GM21528 (cell line): ENCODE results near the gene TBX20.
"Not testable (repeated sequence)": the region's sequence is repeated elsewhere in the genome, so short reads cannot be mapped to it uniquely, and the experiment has no call there.

Experiments used
- ATAC-seq: cut with Tn5 transposase; IDR thresholded peaks from one replicate; pipeline ENCODE4 v1.9.1; 2021; ENCODE audit warnings: mild to moderate bottlenecking, moderate library complexity; ENCODE audit not compliant: unreplicated experiment, low FRiP score

TBX20 gene

DNA sequence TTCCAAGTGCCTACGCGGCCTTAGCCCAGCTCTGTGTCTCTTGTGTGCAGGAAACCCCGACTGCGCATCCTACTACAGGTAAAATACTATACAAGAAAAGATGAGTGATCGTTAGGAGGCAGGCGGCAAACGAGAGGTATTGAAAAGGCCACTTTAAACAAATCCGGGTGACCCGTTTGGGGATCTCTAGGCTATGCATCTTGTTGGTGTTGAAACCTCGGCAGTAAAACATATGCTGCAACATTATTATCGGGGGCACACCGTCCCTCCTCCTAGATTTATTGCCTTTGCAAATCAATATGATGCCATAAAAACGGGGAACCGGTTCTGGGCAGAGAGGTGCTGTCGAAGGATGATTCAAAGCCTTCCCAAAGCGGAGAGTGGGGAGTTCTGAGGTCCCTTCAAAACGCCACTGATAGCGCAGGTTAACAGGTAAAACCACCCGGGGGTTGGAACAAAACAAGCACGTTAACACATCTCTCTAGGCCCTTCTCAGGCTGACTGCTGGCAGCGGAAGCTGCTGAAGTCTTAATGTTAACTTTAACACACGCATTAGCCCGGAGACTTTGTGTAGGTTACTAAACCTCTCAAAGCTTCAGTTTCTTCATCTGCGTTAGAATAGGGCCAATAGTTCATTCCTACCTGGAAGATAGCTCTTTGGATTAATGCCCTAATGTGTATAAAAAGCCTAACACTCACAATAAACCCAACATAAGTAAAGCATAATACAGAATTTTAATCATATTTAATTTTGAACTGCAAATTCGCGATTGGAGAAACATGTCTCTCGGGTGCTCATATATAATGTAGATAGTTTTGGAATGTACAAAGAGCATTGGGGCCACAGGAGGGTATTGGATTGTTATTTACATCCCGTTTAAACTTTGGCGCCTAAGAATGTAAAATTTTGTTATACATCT is 2.6 kb upstream of the TBX20 start:
- ATAC-seq: no peak

DNA sequence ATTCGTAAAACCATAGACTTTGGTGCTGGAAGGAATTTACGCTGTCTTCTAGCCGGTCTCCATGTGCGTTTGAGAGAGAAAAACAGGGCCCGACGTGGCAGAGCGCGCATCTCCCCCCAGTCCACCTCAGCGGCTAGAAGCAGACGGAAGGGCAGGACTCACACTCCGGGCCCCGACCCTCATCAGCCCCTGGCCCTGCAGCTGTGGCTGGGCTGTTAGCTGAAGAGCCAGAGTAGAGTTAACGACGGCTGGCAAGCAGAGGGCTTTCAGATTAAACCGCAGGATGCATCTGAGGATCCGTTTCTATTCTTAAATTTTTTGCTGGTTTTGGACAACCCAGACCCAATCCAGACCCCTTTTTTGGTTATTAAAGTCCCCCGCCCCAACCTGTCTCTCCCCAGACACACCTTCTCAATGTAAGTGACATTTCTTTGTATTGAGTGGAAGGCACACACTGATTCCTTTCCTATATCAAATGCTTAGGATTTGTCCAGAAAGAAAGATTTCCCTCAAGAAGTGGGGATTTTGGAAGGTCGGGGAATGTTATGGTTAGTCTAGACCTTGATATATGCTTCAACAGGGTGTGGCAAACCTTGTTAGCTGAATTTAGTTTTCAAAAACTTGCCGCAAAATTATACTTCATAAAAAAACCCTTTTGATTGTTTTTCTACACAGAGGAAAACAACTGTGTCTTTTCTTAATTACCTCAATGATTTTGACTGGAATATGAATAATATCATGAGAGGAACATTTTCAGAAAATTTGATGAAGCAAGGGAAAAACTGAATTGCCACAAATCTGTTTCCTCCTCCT is 1.7 kb upstream of the TBX20 start:
- ATAC-seq: no peak

DNA sequence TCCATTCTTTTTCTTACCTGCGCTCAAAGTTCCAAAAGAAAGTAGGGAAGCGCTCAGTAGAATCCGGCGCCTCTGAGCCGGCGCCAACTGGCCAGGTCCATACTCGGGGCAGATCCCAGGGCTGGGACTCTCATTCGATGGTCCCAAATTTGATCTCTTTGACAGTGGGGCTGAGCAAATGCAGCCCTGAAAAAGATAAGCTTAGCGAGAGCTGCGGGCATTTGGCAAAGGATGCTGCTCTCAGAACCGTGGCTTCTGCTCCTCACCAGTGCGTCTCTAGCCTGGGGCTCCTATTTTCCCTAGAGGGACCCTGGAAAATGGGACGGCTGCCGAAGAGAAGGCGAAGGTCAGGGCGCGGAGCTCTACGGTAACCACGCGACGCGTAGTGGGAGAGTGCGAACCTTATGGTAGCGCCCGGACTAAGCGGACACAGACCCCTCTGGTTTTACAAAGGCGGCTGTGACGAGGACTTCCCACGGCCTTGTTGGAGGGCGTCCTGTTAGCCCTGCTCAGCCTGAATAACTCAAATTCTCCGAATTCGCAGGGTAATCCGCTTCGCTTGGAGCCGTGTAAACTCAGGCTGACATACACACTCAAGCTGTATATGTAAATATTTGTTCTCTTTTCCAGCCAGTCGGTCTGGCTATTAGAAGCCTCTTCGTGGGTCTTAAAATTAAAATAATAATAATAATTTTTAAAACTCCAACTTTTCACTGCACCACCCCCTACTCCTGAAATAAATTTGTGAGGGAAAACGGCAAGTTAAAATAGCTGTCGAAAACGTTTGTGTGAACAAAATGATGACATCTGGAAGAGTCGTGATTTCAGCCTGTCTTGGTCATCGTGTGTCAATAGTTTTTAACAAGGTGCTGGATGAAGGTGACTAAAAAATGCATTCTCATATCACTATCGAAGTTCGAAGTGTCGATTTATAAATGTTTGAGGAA is 869 bp upstream of the TBX20 start:
- no peak for ATAC-seq

DNA sequence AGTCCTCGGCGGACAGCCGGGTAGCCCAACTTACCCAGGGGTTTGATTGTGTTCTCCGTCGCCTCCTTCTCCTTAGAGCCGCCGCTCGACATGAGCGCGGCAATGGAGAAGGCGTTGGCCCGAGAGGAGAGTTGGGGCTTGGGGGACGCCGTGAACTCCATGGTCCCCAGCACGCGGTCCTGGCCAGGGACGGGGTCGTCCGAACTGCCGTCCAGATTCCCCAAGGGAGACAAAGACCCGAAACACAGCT is 515 bp downstream of the TBX20 start:
- ATAC-seq: no peak

DNA sequence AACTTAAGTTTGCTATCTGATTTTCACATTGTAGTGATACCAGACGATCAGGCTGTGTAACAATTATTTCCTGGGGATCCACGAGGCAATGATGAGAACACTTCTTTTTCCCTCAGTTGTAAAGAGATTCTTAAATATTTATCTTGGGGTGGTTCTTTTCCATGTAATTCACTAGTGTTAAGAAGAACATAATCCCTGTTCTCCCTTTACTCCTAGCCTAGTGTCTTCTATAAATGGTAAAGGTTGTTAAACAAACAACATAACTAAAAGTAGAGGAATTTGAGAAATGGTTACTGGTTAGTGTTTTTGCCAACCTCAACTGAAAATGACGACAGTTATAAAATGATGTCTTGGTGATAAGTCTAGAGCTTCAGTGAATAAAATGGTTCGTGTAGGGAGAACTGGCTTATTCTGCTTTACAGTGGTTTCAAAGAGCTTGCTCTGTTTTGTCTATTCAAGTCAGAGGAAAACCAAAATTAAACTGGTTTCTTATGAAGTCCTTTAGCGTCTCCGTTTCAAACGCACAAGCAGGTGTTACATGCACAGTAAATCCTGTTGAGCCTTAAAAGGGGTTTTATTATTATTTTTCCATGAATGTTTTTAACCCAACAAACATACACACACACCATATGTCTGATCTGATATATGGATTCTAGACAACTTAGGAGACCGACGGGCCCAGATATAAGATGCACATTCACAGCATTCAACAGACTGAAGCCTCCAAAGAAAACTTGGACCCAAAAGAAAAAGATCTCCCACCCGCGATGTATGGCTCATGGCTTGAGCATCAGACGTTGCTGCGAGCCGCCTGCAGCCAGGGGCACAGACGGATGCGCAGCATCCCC is 1.1 kb downstream of the TBX20 start:
- ATAC-seq: no peak

DNA sequence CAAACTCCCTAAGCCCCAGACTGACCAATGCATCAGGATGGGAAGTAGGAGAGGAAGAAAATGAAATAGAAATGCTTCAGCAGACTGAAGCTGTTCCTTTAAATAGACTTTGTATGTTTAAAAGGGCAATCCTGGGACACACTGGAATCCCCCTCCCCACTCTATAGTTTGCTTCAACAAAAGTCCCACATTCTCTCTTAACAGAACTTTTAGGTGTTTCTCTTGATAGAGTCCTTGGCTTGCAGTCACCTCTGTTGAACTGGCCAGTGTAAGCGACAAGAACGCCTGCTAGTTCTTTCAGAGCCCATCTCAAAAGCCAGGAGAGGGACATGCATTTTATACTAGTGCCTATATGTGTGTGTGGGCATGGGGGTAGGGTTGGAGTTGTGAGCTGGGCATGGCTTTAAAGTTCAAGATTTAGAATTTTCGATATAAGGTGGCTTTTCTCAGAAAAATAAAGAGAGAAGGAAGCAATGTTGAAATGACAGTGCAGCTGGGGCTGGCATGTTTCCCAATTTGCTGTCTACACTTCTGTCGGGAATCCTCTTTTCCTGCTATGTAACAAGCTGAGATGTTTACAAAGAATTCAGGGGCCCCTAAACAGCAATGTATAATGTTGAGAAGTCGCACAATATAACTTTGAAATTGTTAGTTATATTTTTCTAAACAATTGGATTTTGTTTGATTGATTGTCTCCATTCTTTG is 2.1 kb downstream of the TBX20 start:
- no peak for ATAC-seq

DNA sequence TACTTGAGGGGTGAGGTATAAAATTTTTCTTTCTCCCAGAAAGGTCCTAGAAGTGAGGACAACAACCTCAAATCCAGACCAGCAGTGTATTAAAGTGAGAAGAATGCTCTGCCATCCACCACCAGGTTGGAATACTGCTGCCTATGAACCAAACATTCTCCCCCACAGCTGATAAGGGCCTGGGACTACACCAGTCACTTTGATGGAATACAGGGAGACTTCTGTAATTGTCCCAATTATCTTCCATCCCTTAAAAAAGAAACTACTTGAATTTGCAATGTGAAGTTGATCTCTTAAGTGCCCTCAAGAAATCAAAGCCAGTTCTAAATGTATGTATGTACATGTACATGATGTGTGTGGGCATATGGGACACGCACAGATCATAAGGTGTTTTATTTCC is 3.0 kb downstream of the TBX20 start:
- no peak for ATAC-seq

DNA sequence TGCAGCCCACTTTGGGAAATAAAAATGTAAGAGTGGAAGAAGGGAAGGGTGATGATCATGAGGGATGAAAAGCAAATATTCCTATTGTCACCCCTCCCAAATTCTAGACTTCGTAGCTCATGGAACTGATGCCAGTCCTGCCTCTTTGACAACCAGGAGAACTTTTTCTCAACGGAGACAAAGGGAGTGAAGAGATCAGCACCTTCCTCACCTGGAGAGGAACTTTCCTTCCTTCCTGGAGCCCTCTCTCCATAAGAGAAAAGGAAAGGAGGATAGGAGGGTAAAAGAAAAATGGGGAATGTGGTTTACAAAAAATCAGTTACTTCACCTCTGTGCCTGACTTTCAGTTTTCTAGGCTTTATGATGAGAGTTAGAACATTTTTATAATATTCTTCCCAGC is 3.4 kb downstream of the TBX20 start:
- ATAC-seq: no peak

DNA sequence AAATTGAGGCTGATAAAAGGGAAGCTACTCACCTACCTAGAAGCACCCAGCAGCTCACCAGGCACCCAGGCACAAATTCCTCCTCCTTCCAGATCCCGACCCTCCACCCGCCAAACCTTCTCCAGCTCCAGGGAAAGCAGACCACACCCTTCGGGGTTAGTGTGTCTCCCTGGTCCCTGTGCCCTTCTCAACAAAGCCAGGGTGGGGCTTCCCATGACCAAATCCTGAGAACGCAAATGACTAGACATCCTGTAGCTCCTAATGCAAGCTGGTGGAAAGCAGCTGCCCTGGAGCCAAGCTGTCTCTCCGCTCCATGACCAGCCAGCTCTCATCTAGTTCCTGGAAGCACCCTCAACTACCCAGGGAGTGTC is 4.4 kb downstream of the TBX20 start:
- no peak for ATAC-seq

DNA sequence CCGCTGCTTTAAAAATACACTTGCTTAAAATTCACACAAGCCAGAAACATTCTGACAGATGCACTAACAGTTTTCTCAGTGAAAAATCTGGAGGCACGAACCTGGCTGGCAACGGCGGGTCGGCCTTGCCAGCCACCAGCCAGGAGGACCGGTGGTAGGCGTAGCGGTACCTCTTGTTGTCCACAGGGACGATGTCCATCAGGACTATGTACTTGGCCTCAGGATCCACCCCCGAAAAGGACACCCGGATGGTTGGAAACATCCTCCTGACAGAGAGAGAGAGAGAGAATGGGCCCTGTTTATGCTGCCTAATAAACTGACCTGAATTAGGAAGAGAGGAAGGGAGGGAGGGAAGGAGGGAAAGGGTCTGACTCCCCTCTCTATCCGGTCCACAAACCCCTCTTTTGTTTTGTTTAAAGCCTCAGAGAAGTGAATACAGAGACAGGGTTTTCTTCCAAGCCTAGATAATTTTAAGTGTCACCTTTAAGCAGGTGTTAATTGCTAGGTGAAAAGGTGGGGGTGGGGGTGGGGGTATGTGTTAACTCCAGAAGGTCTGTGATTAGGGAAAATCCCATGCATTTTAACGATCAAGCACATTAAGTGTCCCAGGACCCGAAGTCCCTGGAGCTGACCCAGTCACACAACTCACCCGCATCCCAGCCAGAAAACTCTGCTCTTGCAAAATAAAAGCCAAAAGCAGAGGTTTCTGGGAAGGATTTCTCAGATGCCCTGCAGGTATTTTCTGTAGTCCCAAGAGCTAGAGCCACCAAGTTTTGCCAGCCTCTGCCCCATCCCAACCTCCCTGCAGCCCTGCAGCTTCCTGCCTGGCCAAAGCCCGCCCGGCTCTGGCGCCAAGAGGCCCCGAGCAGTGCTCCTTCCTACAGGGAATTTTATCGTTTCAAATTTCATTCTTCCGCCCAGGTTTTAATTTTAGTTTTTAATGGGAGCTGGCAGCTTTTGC is 5.0 kb downstream of the TBX20 start:
- ATAC-seq: no peak

DNA sequence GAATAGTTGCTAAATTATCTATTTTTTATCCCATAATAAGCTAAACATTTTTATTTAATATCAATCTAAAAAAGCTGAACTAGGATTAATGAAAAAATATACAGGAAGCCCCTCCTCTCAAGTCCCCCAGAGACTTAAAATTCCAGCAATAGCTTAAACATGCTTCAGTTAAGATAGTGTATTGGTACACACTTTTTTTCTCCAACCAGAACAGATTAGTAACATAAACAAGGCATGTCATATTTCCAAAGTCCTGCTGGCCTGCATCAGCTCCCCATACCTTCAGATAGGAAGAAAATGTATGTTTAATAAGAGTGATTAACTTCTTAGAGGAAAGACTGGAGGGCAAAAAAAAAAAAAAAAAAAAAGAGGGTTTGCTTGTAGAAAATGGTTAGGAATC is 7.1 kb downstream of the TBX20 start:
- ATAC-seq: no peak

DNA sequence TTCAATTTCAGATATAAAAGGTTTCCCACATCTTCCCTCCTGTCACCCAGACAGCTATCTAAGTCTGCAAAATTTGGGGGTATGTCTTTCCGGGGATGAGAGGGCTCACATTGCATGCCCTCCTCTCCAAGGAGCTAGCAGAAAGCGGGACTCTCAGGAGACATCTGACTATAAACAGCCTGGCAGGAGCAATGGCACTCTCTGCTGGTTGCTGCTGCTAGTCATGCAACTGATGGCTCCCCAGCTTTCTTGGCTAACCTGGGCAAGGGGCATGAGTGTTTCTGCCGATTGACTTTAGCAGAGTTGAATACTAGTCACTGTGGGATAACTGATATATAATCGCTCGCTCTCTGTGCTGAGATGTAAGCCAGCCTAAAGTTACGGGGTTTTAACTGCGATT is 12.0 kb downstream of the TBX20 start:
- no peak for ATAC-seq

DNA sequence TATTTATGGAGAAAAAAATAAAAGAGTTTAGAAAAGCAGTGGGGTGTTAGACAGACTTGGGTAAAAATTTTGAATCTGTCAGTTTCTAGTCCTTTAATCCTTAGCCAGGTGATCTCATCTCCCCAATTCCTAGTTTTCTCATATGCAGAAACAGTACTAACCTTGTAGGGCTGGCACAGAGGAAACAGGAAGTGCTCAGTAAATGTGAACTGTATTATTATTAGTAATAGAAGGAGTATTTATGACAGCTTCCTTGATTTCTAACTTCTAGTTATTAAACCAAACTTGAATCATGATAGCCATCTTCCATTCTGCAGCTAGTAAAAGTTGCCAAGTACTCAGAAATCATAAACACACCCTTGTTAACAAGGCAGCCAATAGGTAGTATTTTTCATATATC is 12.5 kb downstream of the TBX20 start:
- ATAC-seq: no peak

DNA sequence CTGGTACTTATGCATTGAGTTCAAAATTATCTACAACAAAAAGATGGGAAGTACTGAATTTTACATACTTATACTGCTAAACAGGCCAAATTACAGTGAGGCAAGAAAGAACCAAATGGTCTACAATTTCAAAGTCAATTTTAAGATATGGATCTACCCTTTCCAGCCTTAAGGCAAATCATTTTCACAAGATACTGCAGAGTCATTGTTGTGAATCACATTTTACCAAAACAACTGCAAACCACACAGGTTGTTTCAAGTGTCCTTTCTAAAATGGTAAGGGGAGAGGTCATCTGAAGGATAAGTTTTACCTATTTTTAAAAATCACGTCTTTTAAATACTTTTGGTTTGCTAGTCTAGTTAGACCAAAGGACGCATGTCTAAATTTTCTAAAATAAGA is 12.9 kb downstream of the TBX20 start:
- ATAC-seq: not testable (repeated sequence)

DNA sequence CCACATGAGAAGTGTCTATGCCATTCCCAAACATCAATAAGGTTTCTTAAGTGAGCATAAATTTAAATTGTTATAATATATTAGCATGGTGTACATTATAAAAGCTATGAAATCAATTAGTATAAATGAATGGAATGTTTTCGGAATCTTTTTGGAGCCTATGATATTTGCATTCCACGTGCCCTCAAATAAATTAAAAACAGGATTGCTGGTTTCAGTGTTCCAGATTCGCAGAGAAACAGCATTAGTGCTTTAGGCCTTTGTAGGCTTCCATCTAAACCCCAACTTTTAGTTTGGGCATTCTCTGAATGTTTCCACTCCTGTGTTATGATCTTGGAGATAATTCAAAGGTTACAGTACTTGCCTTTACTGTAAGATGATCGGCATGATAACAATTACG is 15.4 kb downstream of the TBX20 start:
- ATAC-seq: not testable (repeated sequence)

DNA sequence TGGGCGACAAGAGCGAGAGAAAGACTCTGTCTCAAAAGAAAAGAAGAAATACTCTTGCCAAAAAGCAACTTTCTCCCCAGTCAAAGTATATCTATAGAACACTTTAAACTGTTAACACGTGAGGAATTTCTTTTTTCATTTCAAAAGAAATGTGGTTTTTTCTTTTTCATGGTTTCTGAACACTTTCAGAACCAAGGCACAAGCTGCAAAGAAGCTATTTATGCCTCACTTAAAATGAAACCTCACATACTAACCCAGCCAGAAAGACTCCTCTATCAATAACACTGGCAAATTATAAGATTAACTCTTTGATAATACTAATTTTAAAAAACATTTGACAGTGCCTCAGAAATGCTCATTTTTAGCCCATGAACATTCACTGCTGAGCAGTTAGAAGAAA is 20.9 kb downstream of the TBX20 start:
- no peak for ATAC-seq

DNA sequence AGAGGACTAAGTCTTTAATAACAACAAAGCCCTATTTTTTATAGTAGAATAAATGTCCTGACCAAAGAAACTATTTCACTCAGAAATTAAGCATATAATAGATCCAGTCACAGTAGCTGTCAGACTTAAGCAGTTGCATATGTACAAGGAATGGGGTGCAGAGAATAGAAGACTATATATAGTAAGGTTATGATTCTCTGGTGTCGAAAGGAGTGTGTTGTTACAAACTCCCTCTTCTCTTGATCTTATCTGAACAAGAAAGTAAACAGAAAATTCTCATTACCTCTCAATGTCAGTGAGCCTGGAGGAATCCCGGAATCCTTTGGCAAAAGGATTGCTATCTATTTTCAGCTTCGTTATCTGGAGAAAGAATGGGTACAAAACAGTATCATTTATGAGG is 22.7 kb downstream of the TBX20 start:
- ATAC-seq: not testable (repeated sequence)

DNA sequence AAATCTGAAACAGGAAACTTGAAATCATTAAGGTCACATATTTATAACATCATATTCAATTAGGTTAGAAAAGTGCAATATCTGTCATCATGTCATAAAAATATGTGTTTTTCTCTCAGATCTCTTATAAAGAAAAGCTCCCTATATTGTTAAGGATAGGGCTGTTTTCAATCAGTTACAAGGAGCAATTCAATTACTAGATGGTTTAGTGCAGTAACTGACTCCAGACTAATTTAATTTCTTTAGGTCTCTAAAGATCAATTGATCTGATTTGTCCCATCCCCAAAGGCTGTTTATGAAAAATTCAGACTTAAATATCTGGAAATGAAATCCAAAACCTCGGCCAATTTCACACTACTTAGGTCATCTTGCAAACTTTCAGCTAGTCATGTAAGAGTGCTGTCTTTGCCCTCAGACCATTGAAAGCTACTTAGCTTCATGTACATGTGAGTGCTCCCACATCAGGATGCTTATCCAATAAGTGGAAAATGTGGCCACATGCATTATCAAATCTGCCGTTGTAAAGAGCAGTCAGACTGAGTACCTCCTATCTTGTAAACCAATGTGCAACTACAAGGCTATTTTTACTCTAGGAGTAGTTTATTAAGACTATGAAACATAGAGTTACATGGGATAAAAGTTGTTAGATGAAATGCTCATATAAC is 24.7 kb downstream of the TBX20 start:
- ATAC-seq: not testable (repeated sequence)
